MM.1S (cell line): ENCODE data around the gene ANKRD13D.

Experiments
- DNase-seq: peaks from one replicate; pipeline ENCODE4 v3.0.0-alpha.2; 2015
- H2AFZ ChIP-seq: fragments of 300-600 bp; sonication (generic); 2 replicates; pipeline ENCODE4 v1.6.0; 2016; ENCODE audit warnings: antibody characterized with exemption, low read length
- H3F3A ChIP-seq: fragments of 300-600 bp; sonication (generic); 2 replicates; pipeline ENCODE4 v1.6.1; 2016; ENCODE audit warnings: mild to moderate bottlenecking, antibody characterized with exemption, low read length, moderate library complexity, mixed read lengths; ENCODE audit not compliant: insufficient read depth
- H3K27ac ChIP-seq: fragments of 300-600 bp; sonication (generic); 2 replicates; pipeline ENCODE4 v1.5.1; 2016; ENCODE audit warnings: mild to moderate bottlenecking, low read length
- H3K27me3 ChIP-seq: fragments of 300-600 bp; sonication (generic); replicated peaks from 2 replicates; pipeline ENCODE4 v1.6.0; 2016; ENCODE audit warnings: low read length; ENCODE audit not compliant: insufficient read depth
- H3K36me3 ChIP-seq: fragments of 300-600 bp; sonication (generic); replicated peaks from 2 replicates; pipeline ENCODE4 v1.6.1; 2016; ENCODE audit warnings: mild to moderate bottlenecking, low read length, mixed read lengths; ENCODE audit not compliant: insufficient read depth
- H3K4me1 ChIP-seq: fragments of 300-600 bp; sonication (generic); 2 replicates; pipeline ENCODE4 v1.6.1; 2016; ENCODE audit warnings: low read length, mixed read lengths
- H3K4me2 ChIP-seq: fragments of 300-600 bp; sonication (generic); 2 replicates; pipeline ENCODE4 v1.6.0; 2016; ENCODE audit warnings: low read depth, low read length
- H3K4me3 ChIP-seq: fragments of 300-600 bp; sonication (generic); 2 replicates; pipeline ENCODE4 v1.5.1; 2016; ENCODE audit warnings: low read length, mixed read lengths
- H3K79me2 ChIP-seq: fragments of 300-600 bp; sonication (generic); 2 replicates; pipeline ENCODE4 v1.6.1; 2016; ENCODE audit warnings: mixed run types, low read length, mixed read lengths
- H3K9ac ChIP-seq: fragments of 300-600 bp; sonication (generic); 2 replicates; pipeline ENCODE4 v1.6.1; 2016; ENCODE audit warnings: low read length, mixed read lengths
- H3K9me2 ChIP-seq: fragments of 300-600 bp; sonication (generic); replicated peaks from 2 replicates; pipeline ENCODE4 v1.6.1; 2016; ENCODE audit warnings: mild to moderate bottlenecking, low read length, mixed read lengths; ENCODE audit not compliant: insufficient read depth
- H3K9me3 ChIP-seq: fragments of 300-600 bp; sonication (generic); replicated peaks from 2 replicates; pipeline ENCODE4 v1.6.1; 2016; ENCODE audit warnings: mild to moderate bottlenecking, low read length, mixed read lengths; ENCODE audit not compliant: insufficient read depth
- H4K20me1 ChIP-seq: fragments of 300-600 bp; sonication (generic); 2 replicates; pipeline ENCODE4 v1.6.1; 2016; ENCODE audit warnings: mild to moderate bottlenecking, low read length, moderate library complexity, mixed read lengths; ENCODE audit not compliant: insufficient read depth
- EZH2 ChIP-seq: fragments of 300-600 bp; sonication (generic); optimal IDR thresholded peaks from 2 replicates; pipeline ENCODE3; 2017; ENCODE audit warnings: low read depth, mild to moderate bottlenecking, antibody characterized with exemption, low read length, mixed read lengths
- EZH2phosphoT487 ChIP-seq: fragments of 300-600 bp; sonication (generic); IDR thresholded peaks from 2 replicates; pipeline ENCODE4 v1.6.1; 2018; ENCODE audit warnings: antibody characterized with exemption, low read length
- TF ChIP-seq, protein P1 (sequence below): fragments of 300-600 bp; sonication (generic); IDR thresholded peaks from 2 replicates; pipeline ENCODE4 v1.5.1; 2016; ENCODE audit warnings: antibody characterized with exemption, low read length, mixed read lengths

ANKRD13D gene

DNA sequence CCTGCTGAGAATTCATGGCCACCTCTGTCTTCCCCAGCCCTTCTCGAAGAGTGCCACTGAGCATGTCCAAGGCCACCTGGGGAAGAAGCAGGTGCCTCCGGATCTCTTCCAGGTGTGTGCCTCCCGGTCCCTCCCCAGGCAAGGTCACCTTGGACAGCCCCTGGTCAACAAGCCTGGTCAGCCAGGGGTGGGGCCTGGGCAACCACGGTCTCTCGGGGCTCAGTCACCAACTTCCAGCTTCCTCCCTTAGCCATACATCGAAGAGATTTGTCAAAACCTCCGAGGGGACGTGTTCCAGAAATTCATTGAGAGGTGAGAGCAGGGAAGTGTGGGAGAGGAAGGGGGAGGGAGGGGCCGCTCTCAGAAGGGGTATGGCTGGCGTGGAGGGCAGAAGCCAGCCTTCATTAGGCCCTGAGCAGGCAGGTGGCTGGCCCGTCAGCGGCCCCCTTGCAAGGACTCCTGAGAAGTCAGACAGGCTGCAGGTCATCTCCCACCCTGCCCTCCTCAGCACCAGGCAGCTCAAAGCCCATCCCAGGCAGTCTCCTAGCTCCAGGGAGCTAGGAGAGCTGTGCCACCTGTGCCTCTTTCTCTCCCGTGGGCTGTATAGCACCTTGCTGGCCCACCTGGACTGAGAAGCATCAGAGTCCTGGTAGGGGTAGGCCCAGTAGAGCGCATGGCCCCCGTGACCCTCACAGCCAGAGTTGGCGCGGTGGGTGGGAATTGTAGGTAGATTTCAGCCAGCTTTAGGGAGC, 9.3 kb upstream of the ANKRD13D start:
- Histone ChIP-seq H3K4me1 (peaks cover 36% of the 10 kb centered on the region), H3K9ac (no peak overlapping the region), H3K79me2 (peaks cover 91% of the 10 kb centered on the region), H3K27me3 (no peaks in the 10 kb centered on the region), H3K4me2 (no peak overlapping the region), H3F3A (peaks cover 32% of the 10 kb centered on the region), H3K27ac (no peak overlapping the region), H3K4me3 (no peak overlapping the region), H3K9me3 (no peaks in the 10 kb centered on the region), H4K20me1 (no peaks in the 10 kb centered on the region), H3K36me3 (peaks cover 19% of the 10 kb centered on the region), H2AFZ (no peak overlapping the region), H3K9me2 (no peaks in the 10 kb centered on the region)
- no peak for TF ChIP-seq EZH2phosphoT487
- no peak for DNase-seq

DNA sequence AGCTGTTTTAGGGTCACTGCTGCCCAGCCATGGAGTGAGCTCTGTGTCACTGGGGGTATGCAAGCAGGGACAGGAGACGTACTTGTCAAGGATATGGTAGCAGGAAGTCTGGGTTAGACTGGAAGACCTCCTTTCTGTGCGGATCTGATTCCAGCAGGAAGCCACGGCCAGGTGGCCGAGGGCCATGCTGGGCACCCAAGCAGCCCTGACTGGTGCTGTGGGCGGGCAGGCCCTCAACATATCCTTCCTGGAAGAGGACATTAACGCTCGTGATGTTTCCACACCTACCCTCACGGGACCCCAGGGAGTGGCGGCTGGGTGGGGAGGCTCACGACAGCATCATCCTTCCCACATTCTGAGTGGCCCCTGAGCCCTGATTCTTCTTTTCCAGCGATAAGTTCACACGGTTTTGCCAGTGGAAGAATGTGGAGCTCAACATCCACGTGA, 8.7 kb upstream of the ANKRD13D start:
- Histone ChIP-seq H3K79me2 (peaks cover 85% of the 10 kb centered on the region), H3K36me3 (peaks cover 23% of the 10 kb centered on the region), H3K4me1 (peaks cover 32% of the 10 kb centered on the region), H3F3A (peaks cover 31% of the 10 kb centered on the region), H3K9ac (no peak overlapping the region), H3K27me3 (no peaks in the 10 kb centered on the region), H3K9me2 (no peaks in the 10 kb centered on the region), H3K4me3 (no peak overlapping the region), H3K9me3 (no peaks in the 10 kb centered on the region), H4K20me1 (no peaks in the 10 kb centered on the region), H3K4me2 (no peak overlapping the region), H3K27ac (no peak overlapping the region), H2AFZ (no peak overlapping the region)
- no peak for TF ChIP-seq EZH2phosphoT487
- TF ChIP-seq, protein P1, sequence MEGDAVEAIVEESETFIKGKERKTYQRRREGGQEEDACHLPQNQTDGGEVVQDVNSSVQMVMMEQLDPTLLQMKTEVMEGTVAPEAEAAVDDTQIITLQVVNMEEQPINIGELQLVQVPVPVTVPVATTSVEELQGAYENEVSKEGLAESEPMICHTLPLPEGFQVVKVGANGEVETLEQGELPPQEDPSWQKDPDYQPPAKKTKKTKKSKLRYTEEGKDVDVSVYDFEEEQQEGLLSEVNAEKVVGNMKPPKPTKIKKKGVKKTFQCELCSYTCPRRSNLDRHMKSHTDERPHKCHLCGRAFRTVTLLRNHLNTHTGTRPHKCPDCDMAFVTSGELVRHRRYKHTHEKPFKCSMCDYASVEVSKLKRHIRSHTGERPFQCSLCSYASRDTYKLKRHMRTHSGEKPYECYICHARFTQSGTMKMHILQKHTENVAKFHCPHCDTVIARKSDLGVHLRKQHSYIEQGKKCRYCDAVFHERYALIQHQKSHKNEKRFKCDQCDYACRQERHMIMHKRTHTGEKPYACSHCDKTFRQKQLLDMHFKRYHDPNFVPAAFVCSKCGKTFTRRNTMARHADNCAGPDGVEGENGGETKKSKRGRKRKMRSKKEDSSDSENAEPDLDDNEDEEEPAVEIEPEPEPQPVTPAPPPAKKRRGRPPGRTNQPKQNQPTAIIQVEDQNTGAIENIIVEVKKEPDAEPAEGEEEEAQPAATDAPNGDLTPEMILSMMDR = no peak
- TF ChIP-seq EZH2 = no peak
- no peak for DNase-seq

DNA sequence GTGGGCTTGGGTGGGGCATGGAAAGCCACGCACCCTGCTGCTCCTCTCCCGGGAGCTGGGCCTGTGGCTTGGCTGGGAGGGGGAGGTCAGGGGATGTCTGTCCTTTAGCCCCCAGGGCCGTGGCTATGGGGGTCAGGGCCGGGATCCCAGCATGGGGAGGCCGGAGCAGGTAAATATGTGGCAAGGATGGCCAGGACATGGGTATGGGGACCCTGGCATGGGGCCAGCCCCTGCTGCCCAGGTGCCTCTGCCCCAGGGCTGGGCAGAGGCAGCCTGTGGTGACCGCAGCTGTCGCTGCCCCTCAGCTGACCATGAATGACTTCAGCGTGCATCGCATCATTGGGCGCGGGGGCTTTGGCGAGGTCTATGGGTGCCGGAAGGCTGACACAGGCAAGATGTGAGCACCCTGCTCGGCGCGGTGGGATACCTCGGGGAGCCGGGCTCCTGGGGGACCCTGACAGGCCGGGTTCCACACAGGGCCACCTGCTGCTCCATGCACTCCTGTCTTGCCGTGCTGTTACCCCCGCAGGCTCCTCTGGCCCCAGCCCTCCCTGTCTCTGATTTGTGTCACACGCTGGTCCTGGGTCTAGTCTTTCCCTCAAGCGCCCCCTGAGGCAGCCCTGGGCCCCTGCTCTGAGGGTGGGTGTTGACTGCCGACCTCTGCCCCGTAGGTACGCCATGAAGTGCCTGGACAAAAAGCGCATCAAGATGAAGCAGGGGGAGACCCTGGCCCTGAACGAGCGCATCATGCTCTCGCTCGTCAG, 8.1 kb upstream of the ANKRD13D start:
- Histone ChIP-seq H3K27me3 (no peaks in the 10 kb centered on the region), H3K4me1 (peaks cover 26% of the 10 kb centered on the region), H3K4me3 (no peak overlapping the region), H3K36me3 (peaks cover 23% of the 10 kb centered on the region), H4K20me1 (no peaks in the 10 kb centered on the region), H3K9me3 (no peaks in the 10 kb centered on the region), H3K9me2 (no peaks in the 10 kb centered on the region), H3F3A (peaks cover 31% of the 10 kb centered on the region), H3K79me2 (peaks cover 79% of the 10 kb centered on the region), H3K9ac (no peak overlapping the region), H3K27ac (no peak overlapping the region), H3K4me2 (no peak overlapping the region), H2AFZ (no peak overlapping the region)
- TF ChIP-seq, protein P1 = no peak
- no peak for TF ChIP-seq EZH2
- TF ChIP-seq EZH2phosphoT487 = no peak
- no peak for DNase-seq
